HG03521 (cell line): ENCODE data around the gene ROR1.
A peak's percentile ranks its signal among the peaks of the same experiment; 100 is the strongest.
"Not testable (repeated sequence)": the region's sequence is repeated elsewhere in the genome, so short reads cannot be mapped to it uniquely, and the experiment has no call there.

Experiments
- ATAC-seq: cut with Tn5 transposase; IDR thresholded peaks from one replicate; pipeline ENCODE4 v1.9.1; 2021; ENCODE audit warnings: mild to moderate bottlenecking, moderate library complexity; ENCODE audit not compliant: unreplicated experiment

Gene ROR1

GRCh38 chr1:64196074-64196870 is 422.5 kb downstream of the ROR1 start:
- no peak for ATAC-seq

- ATAC-seq: no peak
These were observed 423.3 kb downstream of the ROR1 start for GRCh38 chr1:64197076-64197475.

GRCh38 chr1:64199154-64199553 is 425.3 kb downstream of the ROR1 start:
- no peak for ATAC-seq

- no peak for ATAC-seq
These were observed 426.2 kb downstream of the ROR1 start for GRCh38 chr1:64200064-64200463.

GRCh38 chr1:64203420-64203819 is 429.6 kb downstream of the ROR1 start, which contains the start of gene UBE2U:
Gene UBE2U (plus strand): TSS chr1:64203623. CDS start chr1:64204051, 428 bp downstream.
- no peak for ATAC-seq

GRCh38 chr1:64209221-64209620 is 435.4 kb downstream of the ROR1 start:
- ATAC-seq: no peak

- ATAC-seq: no peak
These were observed 438.2 kb downstream of the ROR1 start for GRCh38 chr1:64212031-64212430.

- no peak for ATAC-seq
These were observed 441.8 kb downstream of the ROR1 start for GRCh38 chr1:64215576-64215975.

GRCh38 chr1:64220241-64220640 is 446.4 kb downstream of the ROR1 start:
- ATAC-seq: no peak

- peak; percentile 72 for ATAC-seq
These were observed 449.7 kb downstream of the ROR1 start for GRCh38 chr1:64223329-64224151.

GRCh38 chr1:64224236-64224635 is 450.4 kb downstream of the ROR1 start:
- not testable (repeated sequence) for ATAC-seq

GRCh38 chr1:64228167-64228957 is 454.5 kb downstream of the ROR1 start:
- no peak for ATAC-seq

GRCh38 chr1:64229307-64229706 is 455.5 kb downstream of the ROR1 start:
- ATAC-seq: no peak
